ENCODE data around the gene MRO.

GRCh38 chr18:50844554-50844953 is 24.7 kb upstream of the MRO start:
- TF ChIP-seq, protein P1, sequence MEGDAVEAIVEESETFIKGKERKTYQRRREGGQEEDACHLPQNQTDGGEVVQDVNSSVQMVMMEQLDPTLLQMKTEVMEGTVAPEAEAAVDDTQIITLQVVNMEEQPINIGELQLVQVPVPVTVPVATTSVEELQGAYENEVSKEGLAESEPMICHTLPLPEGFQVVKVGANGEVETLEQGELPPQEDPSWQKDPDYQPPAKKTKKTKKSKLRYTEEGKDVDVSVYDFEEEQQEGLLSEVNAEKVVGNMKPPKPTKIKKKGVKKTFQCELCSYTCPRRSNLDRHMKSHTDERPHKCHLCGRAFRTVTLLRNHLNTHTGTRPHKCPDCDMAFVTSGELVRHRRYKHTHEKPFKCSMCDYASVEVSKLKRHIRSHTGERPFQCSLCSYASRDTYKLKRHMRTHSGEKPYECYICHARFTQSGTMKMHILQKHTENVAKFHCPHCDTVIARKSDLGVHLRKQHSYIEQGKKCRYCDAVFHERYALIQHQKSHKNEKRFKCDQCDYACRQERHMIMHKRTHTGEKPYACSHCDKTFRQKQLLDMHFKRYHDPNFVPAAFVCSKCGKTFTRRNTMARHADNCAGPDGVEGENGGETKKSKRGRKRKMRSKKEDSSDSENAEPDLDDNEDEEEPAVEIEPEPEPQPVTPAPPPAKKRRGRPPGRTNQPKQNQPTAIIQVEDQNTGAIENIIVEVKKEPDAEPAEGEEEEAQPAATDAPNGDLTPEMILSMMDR (conservative IDR thresholded peaks at IDR 0.05 in 1 of 2, IDR thresholded peaks at IDR 0.05 in 1 of 2; ENCODE audit: low read depth in 1 of 2, low read length in 2 of 2), result no peak
- no peak for TF ChIP-seq EZH2 (IDR thresholded peaks at IDR 0.05; ENCODE audit: low read length, missing control alignments)

All from fibroblast of lung (primary cell).